Body of pancreas (tissue), 4 donors: ENCODE measurements around the gene RAN.

Experiments
- CTCF ChIP-seq, 7 experiments: fragments of 450-650 bp in 4 of 7; fragments of 200-600 bp in 3 of 7; sonication (generic) in 3 of 7; IDR thresholded peaks; one replicate each; pipeline ENCODE4 v1.5.1; 2016 to 2019; ENCODE audit warnings: antibody characterized with exemption in 7 of 7
- POLR2A ChIP-seq, 3 donors: fragments of 450-650 bp; IDR thresholded peaks; one replicate each; pipeline ENCODE4 v1.6.1; 2016; ENCODE audit warnings: antibody characterized with exemption in 3 of 3, mild to moderate bottlenecking in 2 of 3

- TF ChIP-seq CTCF (IDR thresholded peaks at IDR 0.05) = no peak
- TF ChIP-seq POLR2A (IDR thresholded peaks at IDR 0.05) = no peak
Measured at GRCh38 chr12:130832561-130833209, 39.2 kb upstream of the RAN start.
